IMR-90 (cell line): ENCODE results near the gene IBA57. TPM values are rescaled to one million over a fixed set of nuclear protein-coding genes. Genes with fewer than 3 reads are reported as not detected.

ENCODE experiments used
- ATAC-seq: fragments of 200-7000 bp; cut with Tn5 transposase; 2 replicates; pipeline ENCODE4 v1.9.1; 2020; ENCODE audit warnings: low read depth, mild to moderate bottlenecking, moderate library complexity
- BruUV-seq: library from RNA; stranded (reverse); fragments of 400-500 nt; replicated peaks from 2 replicates; lab custom pipeline; 2021; lab: Mats Ljungman, UMichigan
- CTCF ChIA-PET: fragments of 300-600 bp; formaldehyde crosslinking; extraction: SDS; loops from one replicate; lab custom pipeline; 2021; ENCODE audit warnings: antibody characterized with exemption; lab: Yijun Ruan, JAX
- POLR2A ChIA-PET: fragments of 300-600 bp; sonication (Branson Sonifier 250); formaldehyde crosslinking; loops from one replicate; lab custom pipeline; 2022; ENCODE audit warnings: antibody characterized with exemption; ENCODE audit not compliant: unreplicated experiment; lab: Charles Lee
- DNase-seq: peaks from one replicate; pipeline ENCODE4 v3.0.0; 2013
- H2AFZ ChIP-seq: replicated peaks from 2 replicates; pipeline ENCODE3; 2013; ENCODE audit warnings: low read length, mild to moderate bottlenecking; ENCODE audit not compliant: poor library complexity
- H2AK5ac ChIP-seq: 2 replicates; pipeline ENCODE4 v1.6.1; 2013; ENCODE audit warnings: low read depth, low read length, inconsistent platforms
- H2AK9ac ChIP-seq: replicated peaks from 2 replicates; pipeline ENCODE3; 2013; ENCODE audit warnings: mild to moderate bottlenecking, low read depth, low read length, moderate library complexity; ENCODE audit not compliant: poor library complexity
- H2BK120ac ChIP-seq: 2 replicates; pipeline ENCODE4 v1.6.1; 2013; ENCODE audit warnings: low read depth, low read length, inconsistent platforms
- H2BK15ac ChIP-seq: 3 replicates; pipeline ENCODE4 v1.6.1; 2013; ENCODE audit warnings: low read depth, low read length, inconsistent platforms
- H2BK20ac ChIP-seq: 2 replicates; pipeline ENCODE4 v1.6.1; 2013; ENCODE audit warnings: low read depth, mild to moderate bottlenecking, inconsistent platforms, low read length, moderate library complexity
- H2BK5ac ChIP-seq: 2 replicates; pipeline ENCODE4 v1.6.1; 2013; ENCODE audit warnings: mild to moderate bottlenecking, low read depth, low read length, inconsistent platforms; ENCODE audit not compliant: poor library complexity, severe bottlenecking
- H3K14ac ChIP-seq: replicated peaks from 2 replicates; pipeline ENCODE4 v1.6.1; 2013; ENCODE audit warnings: low read depth, low read length, inconsistent platforms
- H3K18ac ChIP-seq: 2 replicates; pipeline ENCODE4 v1.6.1; 2013; ENCODE audit warnings: low read depth, low read length, control low read depth
- H3K23ac ChIP-seq: 2 replicates; pipeline ENCODE4 v1.6.1; 2013; ENCODE audit warnings: low read depth, low read length, inconsistent platforms
- H3K27ac ChIP-seq: 2 replicates; pipeline ENCODE4 v1.5.1; 2013; ENCODE audit warnings: mild to moderate bottlenecking, control low read depth, low read length; ENCODE audit not compliant: insufficient read depth
- H3K27me3 ChIP-seq: 2 replicates; pipeline ENCODE4 v1.6.1; 2013; ENCODE audit warnings: low read length; ENCODE audit not compliant: control insufficient read depth, insufficient read depth
- H3K36me3 ChIP-seq: 2 replicates; pipeline ENCODE4 v1.6.1; 2013; ENCODE audit warnings: low read length, mixed read lengths; ENCODE audit not compliant: control insufficient read depth, insufficient read depth
- H3K4ac ChIP-seq: 2 replicates; pipeline ENCODE4 v1.6.1; 2013; ENCODE audit warnings: low read depth, low read length, inconsistent platforms
- H3K4me1 ChIP-seq: 2 replicates; pipeline ENCODE4 v1.6.1; 2013; ENCODE audit warnings: low read length, mixed read lengths; ENCODE audit not compliant: control insufficient read depth, insufficient read depth
- H3K4me2 ChIP-seq: 2 replicates; pipeline ENCODE4 v1.6.1; 2013; ENCODE audit warnings: low read depth, mild to moderate bottlenecking, control low read depth, low read length, moderate library complexity
- H3K4me3 ChIP-seq: 2 replicates; pipeline ENCODE4 v1.5.1; 2013; ENCODE audit warnings: low read depth, mild to moderate bottlenecking, control low read depth, low read length, moderate library complexity; ENCODE audit not compliant: insufficient read depth
- H3K56ac ChIP-seq: 2 replicates; pipeline ENCODE4 v1.6.1; 2013; ENCODE audit warnings: low read length, inconsistent platforms; ENCODE audit not compliant: insufficient read depth; ENCODE audit errors: extremely low read depth
- H3K79me1 ChIP-seq, 2 experiments: 2 replicates each; pipeline ENCODE4 v1.6.1; 2013; ENCODE audit warnings: low read length in 2 of 2, inconsistent platforms in 1 of 2, low read depth in 1 of 2
- H3K9ac ChIP-seq: 2 replicates; pipeline ENCODE4 v1.6.1; 2013; ENCODE audit warnings: low read depth, low read length, control low read depth
- H3K9me1 ChIP-seq: 2 replicates; pipeline ENCODE4 v1.6.1; 2013; ENCODE audit warnings: low read length, inconsistent platforms; ENCODE audit not compliant: insufficient read depth
- H3K9me3 ChIP-seq: 2 replicates; pipeline ENCODE4 v1.6.1; 2013; ENCODE audit warnings: low read length; ENCODE audit not compliant: control insufficient read depth, insufficient read depth
- H4K20me1 ChIP-seq: 2 replicates; pipeline ENCODE4 v1.6.1; 2013; ENCODE audit warnings: low read length, inconsistent platforms; ENCODE audit not compliant: insufficient read depth
- H4K5ac ChIP-seq: 2 replicates; pipeline ENCODE4 v1.6.1; 2013; ENCODE audit warnings: mild to moderate bottlenecking, low read depth, low read length, control low read depth
- H4K8ac ChIP-seq, 2 experiments: 2 replicates each; pipeline ENCODE4 v1.6.1; 2013; ENCODE audit warnings: low read depth in 2 of 2, low read length in 2 of 2, control low read depth in 1 of 2, inconsistent platforms in 1 of 2
- H4K91ac ChIP-seq: 2 replicates; pipeline ENCODE4 v1.6.1; 2013; ENCODE audit warnings: low read depth, low read length, inconsistent platforms; ENCODE audit not compliant: insufficient read depth
- BHLHE40 ChIP-seq: fragments of 150-350 bp; IDR thresholded peaks from 2 replicates; pipeline ENCODE4 v1.6.1; 2016; ENCODE audit warnings: mild to moderate bottlenecking, low read depth, low read length
- CEBPB ChIP-seq: IDR thresholded peaks from 2 replicates; pipeline ENCODE4 v1.6.1; 2012; ENCODE audit warnings: low read depth, low read length, improper control_type of control experiment
- CHD1 ChIP-seq: IDR thresholded peaks from 2 replicates; pipeline ENCODE4 v1.6.1; 2012; ENCODE audit warnings: low read depth, low read length, improper control_type of control experiment
- ELK1 ChIP-seq: fragments of 150-350 bp; IDR thresholded peaks from 2 replicates; pipeline ENCODE4 v1.6.1; 2016; ENCODE audit warnings: low read depth, mild to moderate bottlenecking, low read length, moderate library complexity, borderline replicate concordance
- FOS ChIP-seq: fragments of 150-350 bp; IDR thresholded peaks from 2 replicates; pipeline ENCODE4 v1.6.1; 2016; ENCODE audit warnings: low read depth, low read length
- MAFK ChIP-seq: IDR thresholded peaks from 2 replicates; pipeline ENCODE4 v1.6.1; 2012; ENCODE audit warnings: low read depth, low read length, improper control_type of control experiment
- MAZ ChIP-seq: IDR thresholded peaks from 2 replicates; pipeline ENCODE4 v1.6.1; 2012; ENCODE audit warnings: low read depth, mild to moderate bottlenecking, low read length, improper control_type of control experiment, moderate library complexity, borderline replicate concordance
- MXI1 ChIP-seq: IDR thresholded peaks from 2 replicates; pipeline ENCODE4 v1.6.1; 2012; ENCODE audit warnings: low read depth, mild to moderate bottlenecking, low read length, moderate library complexity, borderline replicate concordance
- NFE2L2 ChIP-seq: fragments of 150-350 bp; IDR thresholded peaks from 2 replicates; pipeline ENCODE4 v1.6.1; 2016; ENCODE audit warnings: low read depth, mild to moderate bottlenecking, low read length
- POLR2A ChIP-seq: IDR thresholded peaks from 2 replicates; pipeline ENCODE4 v1.6.1; 2012; ENCODE audit warnings: mild to moderate bottlenecking, low read depth, low read length
- RAD21 ChIP-seq: IDR thresholded peaks from 2 replicates; pipeline ENCODE4 v1.6.1; 2012; ENCODE audit warnings: low read length, improper control_type of control experiment
- RCOR1 ChIP-seq: IDR thresholded peaks from 2 replicates; pipeline ENCODE4 v1.6.1; 2012; ENCODE audit warnings: mild to moderate bottlenecking, low read length, improper control_type of control experiment; ENCODE audit not compliant: insufficient replicate concordance
- RFX5 ChIP-seq: IDR thresholded peaks from 2 replicates; pipeline ENCODE4 v1.8.0; 2012; ENCODE audit warnings: low read depth, mild to moderate bottlenecking, low read length, moderate library complexity
- SMC3 ChIP-seq: fragments of 150-350 bp; IDR thresholded peaks from 2 replicates; pipeline ENCODE4 v1.6.1; 2016; ENCODE audit warnings: low read depth, mild to moderate bottlenecking, antibody characterized with exemption, low read length, moderate library complexity
- USF2 ChIP-seq: fragments of 150-350 bp; IDR thresholded peaks from 2 replicates; pipeline ENCODE4 v1.6.1; 2017; ENCODE audit warnings: mild to moderate bottlenecking, antibody characterized with exemption, low read length, low read depth
- WGBS, 2 experiments: methylation state at CpG; one replicate each; pipeline versions ENCODE4 v1.1.5 to v1.1.7; 2013; ENCODE audit warnings: missing lambda C conversion rate in 2 of 2; ENCODE audit not compliant: insufficient read length in 1 of 2; ENCODE audit errors: extremely low coverage in 2 of 2; 5-methylcytosine and 5-hydroxymethylcytosine counted together
- dilution Hi-C: fragments of 300-500 bp; cut with HindIII; formaldehyde crosslinking; loops from one replicate; pipeline ENCODE4 v1.14.3; 2018; ENCODE audit warnings: low sequenced_read_pairs; ENCODE audit not compliant: unreplicated experiment
- in situ Hi-C: fragments of 300-500 bp; cut with MboI; formaldehyde crosslinking; loops from 3 replicates; pipeline ENCODE4 v1.14.3; 2019; ENCODE audit warnings: low sequenced_read_pairs, inconsistent platforms, mixed read lengths
- intact Hi-C: fragments of 100-400 bp; cut with micrococcal nuclease; formaldehyde crosslinking; loops from 2 replicates; pipeline ENCODE4 v1.10.0; 2022
- polyA plus RNA-seq, 3 experiments: library from polyadenylated mRNA; depleted of rRNA; stranded (reverse); fragments of >200 nt; gene quantifications; 2 replicates each; pipeline ENCODE4 v1.2.3, GENCODE V29; 2012; ENCODE audit warnings: low replicate concordance in 1 of 3
- total RNA-seq: library from RNA; depleted of rRNA; stranded (reverse); fragments of >200 nt; gene quantifications from 2 replicates; pipeline ENCODE4 v1.2.3, GENCODE V29; 2012

Gene IBA57
- total and polyA plus RNA-seq, 2 of the 4 experiments (the other 2 are of a cell fraction): 2.0 to 2.6 TPM

- H3K18ac ChIP-seq: no peak overlapping the region
- H4K91ac ChIP-seq: no peak overlapping the region
- no peak overlapping the region for H4K8ac ChIP-seq
- no peak overlapping the region for H3K14ac ChIP-seq
- H2BK15ac ChIP-seq: peak overlapping the region; percentile 58; the same call in 1 of the 3 replicates
- H3K27me3 ChIP-seq: no peaks in the 10 kb centered on the region
- no peaks in the 10 kb centered on the region for H4K20me1 ChIP-seq
- no peak for DNase-seq
- H3K4me3 ChIP-seq: no peak overlapping the region
- 0 out of 2 replicates have a peak overlapping the region, but pooled peaks have one; percentile 3 for H2BK120ac ChIP-seq
- in situ Hi-C loops (no loop called here), dilution Hi-C loops (no loop called here), intact Hi-C loops (no loop called here)
- H2BK20ac ChIP-seq: 0 out of 2 replicates have a peak overlapping the region, but pooled peaks have one; percentile 22
- no peak overlapping the region for H2AFZ ChIP-seq
- 0 out of 2 replicates have a peak, but pooled peaks cover 2% of the 10 kb centered on the region for H3K9me3 ChIP-seq
- no peak overlapping the region for H3K9ac ChIP-seq
- no peak overlapping the region for H3K4me2 ChIP-seq
- ATAC-seq: no peak
- H4K5ac ChIP-seq: no peak overlapping the region
- peaks cover 11% of the 10 kb centered on the region for H3K4me1 ChIP-seq
- no TSS peak for BruUV-seq
- 95% methylated on average over 3 of the region's 7 CpGs; no CpG with 5 or more reads in 1 of the 2 experiments for WGBS, 2 experiments
- no peak overlapping the region for H2BK5ac ChIP-seq
- CTCF ChIA-PET: interaction anchor here (0.6 kb wide), 1 partner anchor 296 kb away, joined by 6 read pairs; no protein-coding TSS in a partner anchor
- POLR2A ChIA-PET: no interaction called here
- H3K23ac ChIP-seq: no peak overlapping the region
- H3K36me3 ChIP-seq: no peaks in the 10 kb centered on the region
- H3K56ac ChIP-seq: no peak overlapping the region
- H3K9me1 ChIP-seq: peaks cover 18% of the 10 kb centered on the region
- H2AK5ac ChIP-seq: 0 out of 2 replicates have a peak overlapping the region, but pooled peaks have one; percentile 15
- H2AK9ac ChIP-seq: peak overlapping the region; percentile 72
- no peak overlapping the region for H3K27ac ChIP-seq
- H3K4ac ChIP-seq: no peak overlapping the region
- peaks cover 6 to 22% of the 10 kb centered on the region in 2 experiments; a peak in 3 of 4 replicates for H3K79me1 ChIP-seq
- TF ChIP-seq ELK1 (no peak), CEBPB (no peak), MXI1 (no peak), RCOR1 (no peak), CHD1 (no peak), MAZ (no peak), NFE2L2 (no peak), BHLHE40 (no peak), RAD21 (no peak), MAFK (no peak), USF2 (no peak), POLR2A (no peak), FOS (no peak), SMC3 (no peak), RFX5 (no peak)
Observed at GRCh38 chr1:228180959-228181644, 15.5 kb downstream of the IBA57 start.
